ENCODE data around the gene C6orf132.

Gene C6orf132

DNA sequence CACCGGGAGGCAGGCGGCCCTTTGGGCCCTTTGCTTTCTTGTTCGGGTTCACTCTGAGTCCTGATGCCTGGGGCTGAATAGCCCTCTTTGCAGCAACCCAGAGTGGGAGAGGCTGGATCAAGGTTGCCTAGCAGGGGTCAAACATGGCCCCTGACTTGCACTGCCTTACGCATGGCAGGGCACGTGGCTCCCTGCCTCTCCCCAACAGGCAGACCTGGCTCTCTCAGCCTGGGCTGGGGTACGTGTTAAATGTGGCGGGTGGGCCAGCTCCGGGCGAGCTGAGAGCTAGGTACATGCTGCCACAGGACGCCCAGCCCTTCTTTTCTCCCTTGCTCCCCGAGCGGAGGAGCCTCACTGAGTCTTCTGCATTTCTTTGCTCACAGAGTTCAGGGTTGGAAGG, 7.3 kb downstream of the C6orf132 start:
- Histone ChIP-seq H2AFZ (ENCODE audit: insufficient read depth, low read length, poor library complexity) (no peak overlapping the region), H3K27me3 (ENCODE audit: insufficient read depth, low read length) (no peaks in the 10 kb centered on the region), H3K9me3 (ENCODE audit: insufficient read depth, low read depth, low read length) (peaks cover 2% of the 10 kb centered on the region), H3K79me1 (ENCODE audit: low read length) (peaks cover 9% of the 10 kb centered on the region), H3K4me3 (ENCODE audit: low read depth, low read length) (no peak overlapping the region), H2BK5ac (ENCODE audit: low read depth, low read length, poor library complexity) (no peak overlapping the region), H3K27ac (ENCODE audit: low read depth, low read length) (no peak overlapping the region), H3K79me2 (ENCODE audit: control insufficient read depth, insufficient read depth, low read length, poor library complexity) (peaks cover 2% of the 10 kb centered on the region), H3K4me2 (ENCODE audit: low read length) (no peak overlapping the region), H2BK12ac (ENCODE audit: low read length) (peak overlapping the region; percentile 56), H4K8ac (ENCODE audit: low read depth, low read length) (no peak overlapping the region), H3K18ac (ENCODE audit: low read length) (peak overlapping the region; percentile 37), H4K91ac (ENCODE audit: low read depth, low read length) (peak overlapping the region; percentile 50), H3K36me3 (ENCODE audit: control insufficient read depth in 1 of 2, insufficient read depth in 2 of 2, low read length in 2 of 2) (peaks cover 2 to 3% of the 10 kb centered on the region in 2 experiments), H3K23ac (ENCODE audit: low read length) (no peak overlapping the region), H4K12ac (ENCODE audit: low read depth, low read length) (no peak overlapping the region), H2BK120ac (ENCODE audit: insufficient read depth, low read length, poor library complexity) (no peak overlapping the region), H3K14ac (ENCODE audit: low read length) (no peak overlapping the region), H3K4me1 (ENCODE audit: control insufficient read depth in 1 of 2, insufficient read depth in 2 of 2, low read length in 2 of 2) (peaks cover 17 to 20% of the 10 kb centered on the region in 2 experiments), H3K4ac (ENCODE audit: low read depth, low read length) (no peak overlapping the region), H2AK5ac (ENCODE audit: low read length) (peak overlapping the region; percentile 67), H3K9ac (ENCODE audit: low read length) (no peak overlapping the region)
- WGBS (ENCODE audit: extremely low coverage, insufficient coverage, insufficient read length) = no CpG with 5 or more reads among the region's 12 CpGs
- DNase-seq = no peak

DNA sequence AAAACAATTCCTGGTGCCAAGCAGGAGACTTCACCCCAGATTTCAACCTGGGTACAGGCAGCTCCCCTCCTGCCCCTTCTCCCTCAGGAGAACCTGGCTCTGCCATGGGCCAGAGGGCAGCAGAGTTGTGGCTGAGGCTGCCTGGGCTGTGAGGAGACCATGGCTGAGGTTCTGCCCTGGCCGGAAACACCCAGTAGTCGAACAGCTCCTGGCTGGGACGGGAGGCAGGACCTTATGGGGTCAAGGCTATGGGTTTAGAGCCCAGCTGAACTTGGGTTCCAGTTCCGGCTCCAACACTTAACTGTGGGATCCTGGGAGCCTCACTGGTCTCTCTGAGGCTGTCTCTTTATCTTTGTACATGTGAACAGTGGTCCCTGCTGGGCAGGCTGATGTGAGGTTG, 8.5 kb downstream of the C6orf132 start:
- no peak overlapping the region for H3K9ac ChIP-seq (ENCODE audit: low read length)
- H3K14ac ChIP-seq (ENCODE audit: low read length) = no peak overlapping the region
- H2AFZ ChIP-seq (ENCODE audit: insufficient read depth, low read length, poor library complexity) = no peak overlapping the region
- H4K12ac ChIP-seq (ENCODE audit: low read depth, low read length) = no peak overlapping the region
- peaks cover 9% of the 10 kb centered on the region for H3K79me1 ChIP-seq (ENCODE audit: low read length)
- no CpG with 5 or more reads among the region's 4 CpGs for WGBS (ENCODE audit: extremely low coverage, insufficient coverage, insufficient read length)
- H3K18ac ChIP-seq (ENCODE audit: low read length) = peak overlapping the region; percentile 35
- H2BK12ac ChIP-seq (ENCODE audit: low read length) = no peak overlapping the region
- no peak overlapping the region for H3K4me3 ChIP-seq (ENCODE audit: low read depth, low read length)
- peaks cover 14 to 20% of the 10 kb centered on the region in 2 experiments for H3K4me1 ChIP-seq (ENCODE audit: control insufficient read depth in 1 of 2, insufficient read depth in 2 of 2, low read length in 2 of 2)
- H2BK5ac ChIP-seq (ENCODE audit: low read depth, low read length, poor library complexity) = no peak overlapping the region
- no peak overlapping the region for H3K27ac ChIP-seq (ENCODE audit: low read depth, low read length)
- no peak overlapping the region for H3K4me2 ChIP-seq (ENCODE audit: low read length)
- H3K23ac ChIP-seq (ENCODE audit: low read length) = no peak overlapping the region
- H2BK120ac ChIP-seq (ENCODE audit: insufficient read depth, low read length, poor library complexity) = no peak overlapping the region
- H4K91ac ChIP-seq (ENCODE audit: low read depth, low read length) = no peak overlapping the region
- DNase-seq = no peak
- no peak overlapping the region for H2AK5ac ChIP-seq (ENCODE audit: low read length)
- no peak overlapping the region for H3K4ac ChIP-seq (ENCODE audit: low read depth, low read length)
- peaks cover 2% of the 10 kb centered on the region for H3K9me3 ChIP-seq (ENCODE audit: insufficient read depth, low read depth, low read length)
- no peak overlapping the region for H4K8ac ChIP-seq (ENCODE audit: low read depth, low read length)
- H3K27me3 ChIP-seq (ENCODE audit: insufficient read depth, low read length) = no peaks in the 10 kb centered on the region
- peaks cover 2 to 3% of the 10 kb centered on the region in 2 experiments for H3K36me3 ChIP-seq (ENCODE audit: control insufficient read depth in 1 of 2, insufficient read depth in 2 of 2, low read length in 2 of 2)
- no peaks in the 10 kb centered on the region for H3K79me2 ChIP-seq (ENCODE audit: control insufficient read depth, insufficient read depth, low read length, poor library complexity)

DNA sequence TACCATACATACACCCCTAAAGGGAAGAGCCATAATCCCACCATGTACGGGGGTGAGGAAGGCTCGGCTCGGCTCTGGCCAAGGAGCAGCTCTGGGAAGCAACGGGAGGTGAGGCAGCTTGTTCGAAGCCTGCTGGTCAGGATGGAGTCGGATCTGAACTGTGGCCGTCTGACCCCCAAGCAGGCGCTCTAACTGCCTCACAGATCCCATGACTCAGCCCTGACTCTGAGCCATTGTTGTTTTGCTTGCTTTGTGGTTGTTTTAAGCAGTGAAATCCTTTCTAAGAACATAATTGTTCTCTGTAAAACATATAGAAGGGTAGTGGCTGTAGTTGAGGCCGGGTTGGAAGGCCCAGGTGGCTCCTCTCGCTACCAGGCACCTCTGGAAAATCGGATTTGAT, 10.9 kb downstream of the C6orf132 start:
- H4K12ac ChIP-seq (ENCODE audit: low read depth, low read length) = no peak overlapping the region
- H3K27ac ChIP-seq (ENCODE audit: low read depth, low read length) = no peak overlapping the region
- H3K18ac ChIP-seq (ENCODE audit: low read length) = peak overlapping the region; percentile 75
- no peak overlapping the region for H2BK5ac ChIP-seq (ENCODE audit: low read depth, low read length, poor library complexity)
- no peak overlapping the region for H3K4ac ChIP-seq (ENCODE audit: low read depth, low read length)
- H3K79me1 ChIP-seq (ENCODE audit: low read length) = peaks cover 4% of the 10 kb centered on the region
- peak overlapping the region; percentile 32 for H4K91ac ChIP-seq (ENCODE audit: low read depth, low read length)
- H3K79me2 ChIP-seq (ENCODE audit: control insufficient read depth, insufficient read depth, low read length, poor library complexity) = no peaks in the 10 kb centered on the region
- no peak overlapping the region for H2BK120ac ChIP-seq (ENCODE audit: insufficient read depth, low read length, poor library complexity)
- peak overlapping the region; percentile 42 for H3K14ac ChIP-seq (ENCODE audit: low read length)
- WGBS (ENCODE audit: extremely low coverage, insufficient coverage, insufficient read length) = no CpG with 5 or more reads among the region's 11 CpGs
- H3K9me3 ChIP-seq (ENCODE audit: insufficient read depth, low read depth, low read length) = peaks cover 2% of the 10 kb centered on the region
- no peak overlapping the region for H4K8ac ChIP-seq (ENCODE audit: low read depth, low read length)
- no peak overlapping the region for H2AFZ ChIP-seq (ENCODE audit: insufficient read depth, low read length, poor library complexity)
- H3K23ac ChIP-seq (ENCODE audit: low read length) = no peak overlapping the region
- H3K4me3 ChIP-seq (ENCODE audit: low read depth, low read length) = no peak overlapping the region
- no peak overlapping the region for H3K4me2 ChIP-seq (ENCODE audit: low read length)
- no peak for DNase-seq
- peaks cover 6 to 9% of the 10 kb centered on the region in 2 experiments for H3K4me1 ChIP-seq (ENCODE audit: control insufficient read depth in 1 of 2, insufficient read depth in 2 of 2, low read length in 2 of 2)
- no peaks in the 10 kb centered on the region for H3K27me3 ChIP-seq (ENCODE audit: insufficient read depth, low read length)
- peaks cover 5 to 10% of the 10 kb centered on the region in 2 experiments for H3K36me3 ChIP-seq (ENCODE audit: control insufficient read depth in 1 of 2, insufficient read depth in 2 of 2, low read length in 2 of 2)
- H2AK5ac ChIP-seq (ENCODE audit: low read length) = no peak overlapping the region
- H2BK12ac ChIP-seq (ENCODE audit: low read length) = no peak overlapping the region
- H3K9ac ChIP-seq (ENCODE audit: low read length) = no peak overlapping the region

DNA sequence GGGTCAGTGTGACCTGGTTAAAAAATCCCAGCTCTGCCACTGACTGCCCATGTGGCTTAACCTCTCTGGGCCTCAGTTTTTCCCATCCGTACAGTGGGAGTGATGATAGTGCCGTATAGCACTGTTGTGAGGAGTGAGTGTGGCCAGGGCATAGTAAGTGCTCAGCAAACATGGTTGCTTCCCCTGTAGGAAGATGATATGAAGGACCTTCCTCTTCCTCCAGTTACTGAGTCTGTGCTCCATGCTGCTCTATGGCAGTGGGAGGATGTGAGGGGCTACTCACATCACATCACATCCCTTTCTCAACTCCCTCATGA, 13.1 kb downstream of the C6orf132 start:
- Histone ChIP-seq H3K79me2 (ENCODE audit: control insufficient read depth, insufficient read depth, low read length, poor library complexity) (no peaks in the 10 kb centered on the region), H2BK12ac (ENCODE audit: low read length) (no peak overlapping the region), H3K14ac (ENCODE audit: low read length) (no peak overlapping the region), H3K36me3 (ENCODE audit: control insufficient read depth in 1 of 2, insufficient read depth in 2 of 2, low read length in 2 of 2) (peaks cover 9 to 14% of the 10 kb centered on the region in 2 experiments), H3K4me1 (ENCODE audit: control insufficient read depth in 1 of 2, insufficient read depth in 2 of 2, low read length in 2 of 2) (peaks cover 7 to 10% of the 10 kb centered on the region in 2 experiments), H3K18ac (ENCODE audit: low read length) (no peak overlapping the region), H3K27ac (ENCODE audit: low read depth, low read length) (no peak overlapping the region), H4K91ac (ENCODE audit: low read depth, low read length) (no peak overlapping the region), H3K23ac (ENCODE audit: low read length) (no peak overlapping the region), H3K9me3 (ENCODE audit: insufficient read depth, low read depth, low read length) (peaks cover 2% of the 10 kb centered on the region), H2BK120ac (ENCODE audit: insufficient read depth, low read length, poor library complexity) (no peak overlapping the region), H2AFZ (ENCODE audit: insufficient read depth, low read length, poor library complexity) (no peak overlapping the region), H4K12ac (ENCODE audit: low read depth, low read length) (no peak overlapping the region), H3K4me3 (ENCODE audit: low read depth, low read length) (no peak overlapping the region), H2AK5ac (ENCODE audit: low read length) (no peak overlapping the region), H2BK5ac (ENCODE audit: low read depth, low read length, poor library complexity) (no peak overlapping the region), H3K79me1 (ENCODE audit: low read length) (peaks cover 2% of the 10 kb centered on the region), H3K27me3 (ENCODE audit: insufficient read depth, low read length) (no peaks in the 10 kb centered on the region), H3K4ac (ENCODE audit: low read depth, low read length) (no peak overlapping the region), H4K8ac (ENCODE audit: low read depth, low read length) (no peak overlapping the region), H3K4me2 (ENCODE audit: low read length) (no peak overlapping the region), H3K9ac (ENCODE audit: low read length) (no peak overlapping the region)
- no peak for DNase-seq
- no CpG with 5 or more reads among the region's 2 CpGs for WGBS (ENCODE audit: extremely low coverage, insufficient coverage, insufficient read length)
